GM12878 (cell line): ENCODE results near the gene IL4. TPM values are rescaled to one million over a fixed set of nuclear protein-coding genes. Genes with fewer than 3 reads are reported as not detected.

ENCODE experiments used
- BHLHE40 ChIP-seq, 2 experiments: fragments of 450-650 bp in 1 of 2; IDR thresholded peaks; 2 replicates each; pipeline ENCODE4 v1.6.1; 2011 to 2017; ENCODE audit warnings: low read depth in 2 of 2, borderline replicate concordance in 1 of 2, improper control_type of control experiment in 1 of 2, low read length in 1 of 2, mild to moderate bottlenecking in 1 of 2
- E2F4 ChIP-seq: IDR thresholded peaks from 2 replicates; pipeline ENCODE4 v1.6.1; 2012; ENCODE audit warnings: low read depth, low read length, improper control_type of control experiment
- EGR1 ChIP-seq, 2 experiments: IDR thresholded peaks; 1 replicate in 1 of 2; 2 replicates in 1 of 2; pipeline ENCODE4 v1.6.1; 2011 to 2012; ENCODE audit warnings: low read depth in 2 of 2, low read length in 2 of 2, borderline replicate concordance in 1 of 2, mild to moderate bottlenecking in 1 of 2, moderate library complexity in 1 of 2
- ESRRA ChIP-seq: IDR thresholded peaks from 2 replicates; pipeline ENCODE4 v1.6.1; 2012; ENCODE audit warnings: mild to moderate bottlenecking, low read length, improper control_type of control experiment
- EZH2 ChIP-seq: IDR thresholded peaks from 2 replicates; pipeline ENCODE4 v1.6.1; 2012; ENCODE audit warnings: low read depth, mild to moderate bottlenecking, control low read depth, inconsistent platforms, low read length, borderline replicate concordance; ENCODE audit not compliant: control insufficient read depth
- FOS ChIP-seq: IDR thresholded peaks from 3 replicates; pipeline ENCODE4 v1.6.1; 2011; ENCODE audit warnings: borderline replicate concordance; ENCODE audit not compliant: insufficient read length; ENCODE audit errors: extremely low read depth
- MLLT1 ChIP-seq: fragments of 450-650 bp; IDR thresholded peaks from 2 replicates; pipeline ENCODE4 v1.6.1; 2016; ENCODE audit warnings: mild to moderate bottlenecking
- MXI1 ChIP-seq: fragments of 150-350 bp; IDR thresholded peaks from 2 replicates; pipeline ENCODE4 v1.6.1; 2011; ENCODE audit warnings: low read depth, mild to moderate bottlenecking, inconsistent platforms, low read length, improper control_type of control experiment
- RCOR1 ChIP-seq: conservative IDR thresholded peaks from 2 replicates; pipeline ENCODE4 v1.6.1; 2012; ENCODE audit warnings: low read depth, low read length, improper control_type of control experiment
- STAT1 ChIP-seq: fragments of 450-650 bp; conservative IDR thresholded peaks from 2 replicates; pipeline ENCODE4 v1.6.1; 2014; ENCODE audit warnings: antibody characterized with exemption, mild to moderate bottlenecking
- STAT3 ChIP-seq: IDR thresholded peaks from 2 replicates; pipeline ENCODE4 v1.6.1; 2011; ENCODE audit warnings: low read depth, low read length, improper control_type of control experiment
- WRNIP1 ChIP-seq: IDR thresholded peaks from 2 replicates; pipeline ENCODE4 v1.6.1; 2011; ENCODE audit warnings: low read depth, low read length, improper control_type of control experiment, borderline replicate concordance
- YBX1 ChIP-seq: fragments of 450-650 bp; IDR thresholded peaks from 2 replicates; pipeline ENCODE4 v1.6.1; 2016; ENCODE audit warnings: antibody characterized with exemption
- ZNF217 ChIP-seq: fragments of 450-650 bp; IDR thresholded peaks from 2 replicates; pipeline ENCODE4 v1.6.1; 2017; ENCODE audit warnings: antibody characterized with exemption, mild to moderate bottlenecking
- ZNF274 ChIP-seq: IDR thresholded peaks from one replicate; pipeline ENCODE4 v1.8.0; 2011; ENCODE audit not compliant: insufficient read length, insufficient read depth
- ZSCAN29 ChIP-seq: fragments of 450-650 bp; IDR thresholded peaks from 2 replicates; pipeline ENCODE4 v1.6.1; 2017; ENCODE audit warnings: mild to moderate bottlenecking, moderate library complexity
- polyA plus RNA-seq, 11 experiments: library from polyadenylated mRNA; depleted of rRNA in 4 of 11; unstranded in 6 of 11; stranded (reverse) in 5 of 11; fragments of >200 nt; fragmentation: Nextera tagmentation in 4 of 11; fragmentation: Illumina TruSeq in 1 of 11; extraction: Ambion mirVana in 4 of 11; extraction: Trizol in 1 of 11; gene quantifications; 1 replicate in 1 of 11; 2 replicates in 10 of 11; pipeline versions ENCODE4 v1.2.1 to v1.2.3, GENCODE V29; 2011 to 2016; ENCODE audit warnings: inconsistent platforms in 2 of 11, missing spikeins in 2 of 11, low read depth in 1 of 11
- total RNA-seq, 4 experiments: library from RNA; depleted of rRNA in 3 of 4; stranded (reverse); fragments of >200 nt in 3 of 4; fragmentation: Illumina TruSeq in 1 of 4; extraction: Trizol in 1 of 4; gene quantifications; 2 replicates each; pipeline versions ENCODE4 v1.2.1 to v1.2.3, GENCODE V29; 2013 to 2021
- TF ChIP-seq, protein P1 (sequence below): fragments of 450-650 bp; IDR thresholded peaks from 2 replicates; pipeline ENCODE4 v1.6.1; 2017; ENCODE audit warnings: antibody characterized with exemption, mild to moderate bottlenecking, moderate library complexity
- TF ChIP-seq, protein P2 (sequence below): IDR thresholded peaks from 2 replicates; pipeline ENCODE4 v1.6.1; 2011; ENCODE audit warnings: mild to moderate bottlenecking, low read depth, low read length, moderate library complexity; ENCODE audit not compliant: insufficient replicate concordance
- TF ChIP-seq, protein P3 (sequence below): IDR thresholded peaks from 2 replicates; pipeline ENCODE4 v1.6.1; 2012; ENCODE audit warnings: low read length, inconsistent platforms

Gene IL4
- total and polyA plus RNA-seq, 10 of the 15 experiments (the other 5 are each of a cell fraction or from before 2014, with no cell fraction given): 0.20 to 0.80 (median 0.50) TPM; not detected in 7

GRCh38 chr5:132629230-132629944 is 44.4 kb upstream of the IL4 start (continued):
- TF ChIP-seq, protein P1, sequence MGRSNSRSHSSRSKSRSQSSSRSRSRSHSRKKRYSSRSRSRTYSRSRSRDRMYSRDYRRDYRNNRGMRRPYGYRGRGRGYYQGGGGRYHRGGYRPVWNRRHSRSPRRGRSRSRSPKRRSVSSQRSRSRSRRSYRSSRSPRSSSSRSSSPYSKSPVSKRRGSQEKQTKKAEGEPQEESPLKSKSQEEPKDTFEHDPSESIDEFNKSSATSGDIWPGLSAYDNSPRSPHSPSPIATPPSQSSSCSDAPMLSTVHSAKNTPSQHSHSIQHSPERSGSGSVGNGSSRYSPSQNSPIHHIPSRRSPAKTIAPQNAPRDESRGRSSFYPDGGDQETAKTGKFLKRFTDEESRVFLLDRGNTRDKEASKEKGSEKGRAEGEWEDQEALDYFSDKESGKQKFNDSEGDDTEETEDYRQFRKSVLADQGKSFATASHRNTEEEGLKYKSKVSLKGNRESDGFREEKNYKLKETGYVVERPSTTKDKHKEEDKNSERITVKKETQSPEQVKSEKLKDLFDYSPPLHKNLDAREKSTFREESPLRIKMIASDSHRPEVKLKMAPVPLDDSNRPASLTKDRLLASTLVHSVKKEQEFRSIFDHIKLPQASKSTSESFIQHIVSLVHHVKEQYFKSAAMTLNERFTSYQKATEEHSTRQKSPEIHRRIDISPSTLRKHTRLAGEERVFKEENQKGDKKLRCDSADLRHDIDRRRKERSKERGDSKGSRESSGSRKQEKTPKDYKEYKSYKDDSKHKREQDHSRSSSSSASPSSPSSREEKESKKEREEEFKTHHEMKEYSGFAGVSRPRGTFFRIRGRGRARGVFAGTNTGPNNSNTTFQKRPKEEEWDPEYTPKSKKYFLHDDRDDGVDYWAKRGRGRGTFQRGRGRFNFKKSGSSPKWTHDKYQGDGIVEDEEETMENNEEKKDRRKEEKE: no peak
- TF ChIP-seq, protein P2, sequence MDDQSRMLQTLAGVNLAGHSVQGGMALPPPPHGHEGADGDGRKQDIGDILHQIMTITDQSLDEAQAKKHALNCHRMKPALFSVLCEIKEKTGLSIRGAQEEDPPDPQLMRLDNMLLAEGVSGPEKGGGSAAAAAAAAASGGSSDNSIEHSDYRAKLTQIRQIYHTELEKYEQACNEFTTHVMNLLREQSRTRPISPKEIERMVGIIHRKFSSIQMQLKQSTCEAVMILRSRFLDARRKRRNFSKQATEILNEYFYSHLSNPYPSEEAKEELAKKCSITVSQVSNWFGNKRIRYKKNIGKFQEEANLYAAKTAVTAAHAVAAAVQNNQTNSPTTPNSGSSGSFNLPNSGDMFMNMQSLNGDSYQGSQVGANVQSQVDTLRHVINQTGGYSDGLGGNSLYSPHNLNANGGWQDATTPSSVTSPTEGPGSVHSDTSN: no peak
- no peak for TF ChIP-seq ZNF274
- TF ChIP-seq MXI1: no peak
- TF ChIP-seq MLLT1: no peak
- TF ChIP-seq E2F4: no peak
- TF ChIP-seq STAT3: no peak
- TF ChIP-seq RCOR1: no peak
- TF ChIP-seq BHLHE40 (IDR thresholded peaks at IDR 0.05; ENCODE audit: borderline replicate concordance in 1 of 2, low read depth in 2 of 2, low read length in 1 of 2): 0 out of 4 replicates have a peak, but pooled peaks of 1 of the 2 experiments have one; percentile 7
- TF ChIP-seq ZSCAN29: no peak
- TF ChIP-seq ZNF217: no peak
- TF ChIP-seq EGR1 (IDR thresholded peaks at IDR 0.05; ENCODE audit: borderline replicate concordance in 1 of 2, low read depth in 2 of 2, low read length in 2 of 2): no peak
- no peak for TF ChIP-seq STAT1
- TF ChIP-seq YBX1: no peak
- TF ChIP-seq, protein P3, sequence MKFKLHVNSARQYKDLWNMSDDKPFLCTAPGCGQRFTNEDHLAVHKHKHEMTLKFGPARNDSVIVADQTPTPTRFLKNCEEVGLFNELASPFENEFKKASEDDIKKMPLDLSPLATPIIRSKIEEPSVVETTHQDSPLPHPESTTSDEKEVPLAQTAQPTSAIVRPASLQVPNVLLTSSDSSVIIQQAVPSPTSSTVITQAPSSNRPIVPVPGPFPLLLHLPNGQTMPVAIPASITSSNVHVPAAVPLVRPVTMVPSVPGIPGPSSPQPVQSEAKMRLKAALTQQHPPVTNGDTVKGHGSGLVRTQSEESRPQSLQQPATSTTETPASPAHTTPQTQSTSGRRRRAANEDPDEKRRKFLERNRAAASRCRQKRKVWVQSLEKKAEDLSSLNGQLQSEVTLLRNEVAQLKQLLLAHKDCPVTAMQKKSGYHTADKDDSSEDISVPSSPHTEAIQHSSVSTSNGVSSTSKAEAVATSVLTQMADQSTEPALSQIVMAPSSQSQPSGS: peak; percentile 61; the same call in 1 of the 2 replicates
- no peak for TF ChIP-seq ESRRA
- TF ChIP-seq EZH2: no peak
- no peak for TF ChIP-seq WRNIP1
- no peak for TF ChIP-seq FOS
